Stimulated activated CD4-positive, alpha-beta T cell treated with anti-CD3 and anti-CD28 coated beads, TNF-alpha, amount 100 ng/mL, for 48 hours (primary cell): ENCODE data around the gene SCARF2.
"Not testable (repeated sequence)": the region's sequence is repeated elsewhere in the genome, so short reads cannot be mapped to it uniquely, and the experiment has no call there.

Experiments
- DNase-seq, 3 donors: peaks; one replicate each; pipeline ENCODE4 v3.0.0-alpha.2; 2020; ENCODE audit warnings: low read depth in 3 of 3

SCARF2 gene

GRCh38 chr22:20437613-20438426 is at the start of gene SCARF2:
Gene SCARF2, minus strand, starts transcription at chr22:20437825. Its CDS starts 71 bp downstream, at chr22:20437754.
- no peak for DNase-seq

GRCh38 chr22:20486229-20486628 is 48.6 kb upstream of the SCARF2 start:
- no peak for DNase-seq

GRCh38 chr22:20484948-20485683 is 47.5 kb upstream of the SCARF2 start:
- DNase-seq: no peak

GRCh38 chr22:20483771-20484170 is 46.1 kb upstream of the SCARF2 start:
- DNase-seq: no peak

GRCh38 chr22:20483143-20483506 is 45.5 kb upstream of the SCARF2 start:
- DNase-seq: not testable (repeated sequence)

GRCh38 chr22:20479612-20480196 is 42.1 kb upstream of the SCARF2 start:
- DNase-seq: no peak

GRCh38 chr22:20478059-20478458 is 40.4 kb upstream of the SCARF2 start:
- DNase-seq: not testable (repeated sequence)

- DNase-seq: not testable (repeated sequence)
These were observed 37.9 kb upstream of the SCARF2 start for GRCh38 chr22:20475569-20475968.

GRCh38 chr22:20475115-20475436 is 37.5 kb upstream of the SCARF2 start:
- no peak for DNase-seq

- no peak for DNase-seq
These were observed 35.2 kb upstream of the SCARF2 start for GRCh38 chr22:20472629-20473442.

- no peak for DNase-seq
These were observed 33.7 kb upstream of the SCARF2 start for GRCh38 chr22:20471126-20471833.

GRCh38 chr22:20470525-20470924 is 32.9 kb upstream of the SCARF2 start:
- not testable (repeated sequence) for DNase-seq

- no peak for DNase-seq
These were observed 31.7 kb upstream of the SCARF2 start for GRCh38 chr22:20469110-20469868.

GRCh38 chr22:20466659-20467379 is 29.2 kb upstream of the SCARF2 start:
- DNase-seq: no peak

GRCh38 chr22:20465759-20466077 is 28.1 kb upstream of the SCARF2 start:
- DNase-seq: no peak

- no peak for DNase-seq
These were observed 27.5 kb upstream of the SCARF2 start for GRCh38 chr22:20464912-20465758.

- peak in 2 of 3 donors; percentile 42 to 53 for DNase-seq
These were observed 26.5 kb upstream of the SCARF2 start for GRCh38 chr22:20464096-20464614.

- DNase-seq: no peak
These were observed 25.9 kb upstream of the SCARF2 start for GRCh38 chr22:20463324-20464095.
